Activated naive CD8-positive, alpha-beta T cell treated with anti-CD3 and anti-CD28 coated beads, Interleukin-2, amount 50 U/mL, for 24 hours (primary cell): ENCODE results near the gene NFE2L3.
A peak's percentile ranks its signal among the peaks of the same experiment; 100 is the strongest.
"Not testable (repeated sequence)": the region's sequence is repeated elsewhere in the genome, so short reads cannot be mapped to it uniquely, and the experiment has no call there.

ENCODE experiments used
- ATAC-seq: fragments of 150-1000 bp; cut with Tn5 transposase; one replicate; pipeline ENCODE4 v1.10.0; 2021
- DNase-seq: peaks from one replicate; pipeline ENCODE4 v3.0.0; 2021
- H3K27ac Mint-ChIP-seq: one replicate; pipeline ENCODE4 v1.8.0; 2021; ENCODE audit warnings: mild to moderate bottlenecking, mixed read lengths
- H3K27me3 Mint-ChIP-seq: one replicate; pipeline ENCODE4 v1.8.0; 2021; ENCODE audit warnings: mixed read lengths
- H3K36me3 Mint-ChIP-seq: one replicate; pipeline ENCODE4 v1.8.0; 2021; ENCODE audit warnings: low read depth, mixed read lengths
- H3K4me1 Mint-ChIP-seq: one replicate; pipeline ENCODE4 v1.8.0; 2021; ENCODE audit warnings: mixed read lengths
- H3K4me3 Mint-ChIP-seq: one replicate; pipeline ENCODE4 v1.8.0; 2021; ENCODE audit warnings: mild to moderate bottlenecking, moderate library complexity, mixed read lengths
- H3K9me3 Mint-ChIP-seq: one replicate; pipeline ENCODE4 v1.8.0; 2021; ENCODE audit warnings: mixed read lengths

The NFE2L3 gene

DNA sequence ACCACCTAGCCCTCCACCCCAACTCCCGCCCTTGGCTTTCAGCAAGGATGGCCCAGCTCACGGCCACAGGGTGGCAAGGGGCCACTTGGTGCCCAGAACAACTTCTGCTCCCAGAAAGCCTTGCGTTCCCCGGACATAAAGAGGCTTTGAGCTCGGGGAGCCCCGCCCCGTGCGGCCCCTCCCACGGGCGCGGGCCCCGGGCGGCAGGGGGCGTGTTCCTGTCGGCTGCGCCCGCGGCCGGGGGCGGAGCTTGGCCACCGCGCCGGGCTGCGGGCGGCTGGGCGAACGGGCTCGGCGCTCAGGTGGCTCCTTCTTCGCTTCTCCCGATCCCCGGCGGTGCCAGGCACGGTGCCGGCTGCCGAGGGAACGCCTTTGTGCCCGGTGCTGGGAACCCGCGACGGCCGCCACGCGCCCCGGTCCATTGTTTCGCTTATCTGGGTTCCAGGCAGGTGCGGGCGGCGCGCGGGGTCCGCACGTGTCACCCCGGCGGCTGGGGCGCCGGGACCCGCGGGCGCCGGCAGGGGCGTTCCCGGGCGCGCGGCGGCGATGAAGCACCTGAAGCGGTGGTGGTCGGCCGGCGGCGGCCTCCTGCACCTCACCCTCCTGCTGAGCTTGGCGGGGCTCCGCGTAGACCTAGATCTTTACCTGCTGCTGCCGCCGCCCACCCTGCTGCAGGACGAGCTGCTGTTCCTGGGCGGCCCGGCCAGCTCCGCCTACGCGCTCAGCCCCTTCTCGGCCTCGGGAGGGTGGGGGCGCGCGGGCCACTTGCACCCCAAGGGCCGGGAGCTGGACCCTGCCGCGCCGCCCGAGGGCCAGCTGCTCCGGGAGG is at the start of gene NFE2L3:
Gene NFE2L3 (plus strand): TSS at position 246 of the 829 bp plus-strand sequence. CDS start 301 bp downstream, at position 547.
- Mint-ChIP-seq H3K9me3 (no peaks in the 10 kb centered on the region), H3K27me3 (no peaks in the 10 kb centered on the region), H3K4me1 (peaks cover 53% of the 10 kb centered on the region), H3K27ac (peak within 1 kb of the TSS; percentile 99), H3K4me3 (peak within 1 kb of the TSS; percentile 97), H3K36me3 (peaks cover 18% of the 10 kb centered on the region)
- ATAC-seq, result peak; percentile 33
- peak; percentile 85 for DNase-seq

GRCh38 chr7:26103596-26103995 is 48.4 kb upstream of the NFE2L3 start:
- Mint-ChIP-seq H3K27me3 (no peaks in the 10 kb centered on the region), H3K36me3 (peaks cover 1% of the 10 kb centered on the region), H3K9me3 (no peaks in the 10 kb centered on the region), H3K4me3 (no peak overlapping the region), H3K4me1 (peaks cover 28% of the 10 kb centered on the region), H3K27ac (no peak overlapping the region)
- DNase-seq (no peak), ATAC-seq (no peak)

- Mint-ChIP-seq H3K9me3 (no peaks in the 10 kb centered on the region), H3K4me3 (no peak overlapping the region)
Observed at GRCh38 chr7:26105236-26105635, 46.8 kb upstream of the NFE2L3 start.

DNA sequence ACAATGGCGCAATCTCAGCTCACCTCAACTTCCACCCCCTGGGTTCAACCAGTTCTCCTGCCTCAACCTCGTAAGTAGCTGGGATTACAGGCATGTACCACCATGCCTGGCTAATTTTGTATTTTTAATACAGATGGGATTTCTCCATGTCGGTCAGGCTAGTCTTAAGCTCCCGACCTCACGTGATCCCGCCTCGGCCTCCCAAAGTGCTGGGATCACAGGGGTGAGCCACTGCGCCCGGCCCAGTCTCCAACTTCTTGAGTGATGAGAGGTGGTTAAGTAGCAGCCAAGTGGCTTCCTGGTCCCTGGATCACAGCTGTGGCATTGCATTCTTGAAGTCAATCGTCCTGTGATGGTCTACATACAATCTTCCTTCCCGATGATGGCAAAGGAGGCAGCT is 46.1 kb upstream of the NFE2L3 start:
- no peak for ATAC-seq
- Mint-ChIP-seq H3K4me3 (no peak overlapping the region), H3K27ac (no peak overlapping the region), H3K9me3 (no peaks in the 10 kb centered on the region), H3K27me3 (no peaks in the 10 kb centered on the region), H3K4me1 (peaks cover 19% of the 10 kb centered on the region), H3K36me3 (peaks cover 1% of the 10 kb centered on the region)
- no peak for DNase-seq

More at GRCh38 chr7:26105236-26105635, 46.8 kb upstream of the NFE2L3 start:
- DNase-seq, result no peak
- H3K36me3 Mint-ChIP-seq, result peaks cover 1% of the 10 kb centered on the region
- H3K27me3 Mint-ChIP-seq, result no peaks in the 10 kb centered on the region
- no peak for ATAC-seq
- no peak overlapping the region for H3K27ac Mint-ChIP-seq
- peaks cover 20% of the 10 kb centered on the region for H3K4me1 Mint-ChIP-seq

- no peak for ATAC-seq
- no peak overlapping the region for H3K27ac Mint-ChIP-seq
- H3K9me3 Mint-ChIP-seq, result no peaks in the 10 kb centered on the region
- H3K36me3 Mint-ChIP-seq, result no peaks in the 10 kb centered on the region
- no peak overlapping the region for H3K4me3 Mint-ChIP-seq
- peaks cover 6% of the 10 kb centered on the region for H3K4me1 Mint-ChIP-seq
- no peak for DNase-seq
- H3K27me3 Mint-ChIP-seq, result no peaks in the 10 kb centered on the region
Observed at GRCh38 chr7:26112203-26112740, 39.7 kb upstream of the NFE2L3 start.

- no peaks in the 10 kb centered on the region for H3K9me3 Mint-ChIP-seq
- H3K4me1 Mint-ChIP-seq, result peaks cover 6% of the 10 kb centered on the region
- H3K27me3 Mint-ChIP-seq, result no peaks in the 10 kb centered on the region
- ATAC-seq (no peak), DNase-seq (no peak)
- H3K36me3 Mint-ChIP-seq, result no peaks in the 10 kb centered on the region
- H3K4me3 Mint-ChIP-seq, result no peak overlapping the region
- H3K27ac Mint-ChIP-seq, result no peak overlapping the region
Observed at GRCh38 chr7:26115650-26116049, 36.3 kb upstream of the NFE2L3 start.

DNA sequence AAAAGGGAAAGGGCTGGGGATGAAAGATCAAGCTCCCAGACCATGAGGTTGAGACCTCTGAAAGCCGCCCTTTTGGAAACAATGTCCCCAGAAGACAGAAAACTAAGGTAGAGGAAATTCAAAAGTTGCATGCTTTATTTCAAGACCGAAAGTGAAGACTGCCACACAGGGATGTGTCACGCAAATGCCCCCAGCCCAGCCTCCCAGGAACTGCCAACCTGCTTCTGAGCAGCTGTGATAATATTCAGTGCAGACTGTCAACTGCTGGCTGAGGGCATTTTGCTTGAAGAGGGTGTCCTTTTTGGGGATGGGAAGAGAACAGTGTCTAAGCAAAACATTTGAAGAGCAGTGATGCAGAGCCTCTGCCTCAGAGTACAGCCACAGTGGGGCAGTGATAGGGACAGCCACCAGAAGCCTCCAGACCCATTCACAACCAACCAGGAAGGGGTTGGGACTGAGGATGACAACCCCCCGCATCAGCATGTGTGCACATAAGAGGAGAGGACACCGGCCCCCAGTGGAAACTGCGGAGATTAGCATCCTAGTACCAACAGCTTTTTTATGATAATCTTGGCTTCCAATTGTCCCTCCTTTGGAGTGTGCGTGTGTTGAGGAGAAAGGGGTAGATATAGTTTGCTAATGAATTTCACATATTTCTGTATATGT is 34.7 kb upstream of the NFE2L3 start:
- no peaks in the 10 kb centered on the region for H3K4me1 Mint-ChIP-seq
- no peak overlapping the region for H3K4me3 Mint-ChIP-seq
- DNase-seq, result no peak
- H3K9me3 Mint-ChIP-seq, result no peaks in the 10 kb centered on the region
- ATAC-seq, result no peak
- no peaks in the 10 kb centered on the region for H3K36me3 Mint-ChIP-seq
- H3K27me3 Mint-ChIP-seq, result no peaks in the 10 kb centered on the region
- no peak overlapping the region for H3K27ac Mint-ChIP-seq

GRCh38 chr7:26117970-26118369 is 34.0 kb upstream of the NFE2L3 start:
- Mint-ChIP-seq H3K27me3 (no peaks in the 10 kb centered on the region), H3K4me3 (no peak overlapping the region), H3K27ac (no peak overlapping the region), H3K9me3 (no peaks in the 10 kb centered on the region), H3K36me3 (no peaks in the 10 kb centered on the region), H3K4me1 (no peaks in the 10 kb centered on the region)
- DNase-seq, result no peak
- no peak for ATAC-seq

DNA sequence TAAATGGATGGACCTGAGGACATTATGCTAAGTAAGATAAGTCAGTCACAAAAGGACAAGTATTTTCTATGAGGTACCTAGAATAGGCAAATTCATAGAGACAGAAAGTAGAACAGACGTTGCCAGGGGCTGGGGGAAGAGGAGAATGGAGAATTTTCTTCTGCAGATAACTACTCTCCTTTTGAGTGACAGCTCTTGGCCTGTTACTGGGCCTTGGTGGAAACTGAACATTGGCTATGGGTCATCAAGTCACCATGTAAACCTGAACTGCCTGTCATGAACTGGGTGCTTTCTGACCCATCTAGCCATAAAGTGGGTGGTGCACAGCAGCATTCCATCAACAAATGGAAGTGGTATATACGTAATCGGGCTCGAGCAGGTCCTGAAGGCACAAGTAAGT is 29.3 kb upstream of the NFE2L3 start:
- Mint-ChIP-seq H3K4me1 (peaks cover 1% of the 10 kb centered on the region), H3K27me3 (no peaks in the 10 kb centered on the region), H3K9me3 (no peaks in the 10 kb centered on the region), H3K36me3 (no peaks in the 10 kb centered on the region), H3K27ac (no peak overlapping the region), H3K4me3 (no peak overlapping the region)
- DNase-seq, result no peak
- ATAC-seq, result no peak

DNA sequence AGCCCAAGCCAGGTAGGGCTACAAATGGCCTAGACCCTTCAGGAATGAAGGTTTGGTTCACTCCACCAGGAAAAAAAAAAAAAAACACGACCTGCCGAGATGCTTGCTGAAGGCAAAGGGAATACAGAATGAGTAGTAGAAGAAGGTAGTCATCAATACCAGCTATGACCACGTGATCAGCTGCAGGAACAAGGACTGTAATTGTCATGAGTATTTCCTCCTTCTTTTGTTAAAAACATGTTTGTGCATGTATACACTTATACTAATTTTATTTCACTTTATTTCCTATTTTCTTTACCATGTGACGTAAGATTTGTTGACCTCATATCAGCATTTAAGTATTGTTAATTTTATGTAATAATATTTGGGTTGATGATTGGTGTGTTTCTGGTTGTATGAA is 27.2 kb upstream of the NFE2L3 start:
- H3K9me3 Mint-ChIP-seq, H3K36me3 Mint-ChIP-seq, H3K4me1 Mint-ChIP-seq, H3K27ac Mint-ChIP-seq, H3K27me3 Mint-ChIP-seq, H3K4me3 Mint-ChIP-seq, ATAC-seq, DNase-seq: not testable (repeated sequence)

DNA sequence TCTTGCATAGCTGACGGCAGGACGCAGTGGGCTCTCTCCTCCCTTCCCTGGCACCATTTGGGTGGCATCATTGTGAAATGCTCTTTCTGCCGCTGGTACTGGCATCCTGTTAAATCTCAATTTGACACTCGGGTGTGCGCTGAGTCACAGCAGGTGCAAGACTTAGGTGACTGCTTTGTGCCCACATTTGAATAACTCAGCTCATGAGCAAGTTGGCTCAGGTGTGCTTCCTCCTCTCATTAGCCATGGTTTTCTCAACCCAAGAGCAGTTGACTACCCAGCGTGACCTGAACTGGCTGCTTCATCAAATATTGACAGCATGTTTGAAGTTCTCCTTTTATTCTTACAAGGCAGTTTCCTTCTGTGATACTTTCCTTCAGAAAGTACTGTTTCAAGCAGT is 24.6 kb upstream of the NFE2L3 start:
- Mint-ChIP-seq H3K27ac (no peak overlapping the region), H3K9me3 (no peaks in the 10 kb centered on the region), H3K27me3 (no peaks in the 10 kb centered on the region), H3K36me3 (peaks cover 2% of the 10 kb centered on the region), H3K4me1 (peaks cover 1% of the 10 kb centered on the region), H3K4me3 (no peak overlapping the region)
- no peak for DNase-seq
- ATAC-seq, result no peak

DNA sequence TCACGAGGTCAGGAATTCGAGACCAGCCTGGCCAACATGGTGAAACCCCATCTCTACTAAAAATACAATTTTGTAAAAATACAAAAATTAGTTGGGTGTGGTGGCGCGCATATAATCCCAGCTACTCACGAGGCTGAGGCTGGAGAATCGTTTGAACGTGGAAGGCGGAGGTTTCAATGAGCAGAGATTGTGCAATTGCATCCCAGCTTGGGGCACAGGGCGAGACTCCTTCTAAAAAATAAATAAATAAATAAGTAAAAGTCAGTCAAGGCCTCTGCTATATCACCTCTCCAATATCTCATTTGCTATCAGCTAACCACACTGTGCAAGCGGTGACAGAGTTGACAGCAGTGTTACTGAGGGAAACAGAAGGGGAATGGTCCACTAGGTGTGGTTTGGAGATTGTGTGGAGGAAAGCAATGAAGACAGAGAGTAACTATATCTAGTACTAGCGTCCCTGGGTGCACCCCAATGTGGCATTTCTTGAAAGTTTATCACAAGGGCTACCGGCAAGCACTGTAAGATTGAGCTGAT is 20.9 kb upstream of the NFE2L3 start:
- Mint-ChIP-seq H3K9me3 (no peaks in the 10 kb centered on the region), H3K4me3 (no peak overlapping the region), H3K4me1 (no peaks in the 10 kb centered on the region), H3K36me3 (peaks cover 2% of the 10 kb centered on the region), H3K27ac (no peak overlapping the region), H3K27me3 (no peaks in the 10 kb centered on the region)
- ATAC-seq (no peak), DNase-seq (no peak)

DNA sequence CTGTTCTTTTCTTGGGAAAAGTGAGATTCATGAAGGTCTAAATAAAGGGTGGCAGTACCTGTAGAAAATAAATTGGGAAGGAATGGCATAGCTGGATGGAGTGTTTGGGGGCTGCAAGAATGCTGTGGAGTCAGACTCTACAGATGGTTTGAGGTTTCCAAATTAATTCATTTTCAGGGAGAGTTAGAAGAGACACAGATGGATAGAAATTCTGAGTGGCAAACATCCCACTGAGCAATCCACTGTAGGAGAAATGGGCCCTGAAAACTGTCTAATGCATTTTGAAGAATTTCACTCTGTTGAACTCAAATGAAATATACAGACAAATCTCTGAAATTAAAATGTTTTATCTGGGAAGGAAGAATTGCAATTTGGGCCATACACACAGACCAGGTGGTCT is 16.9 kb upstream of the NFE2L3 start:
- no peak overlapping the region for H3K4me3 Mint-ChIP-seq
- DNase-seq, result no peak
- no peak for ATAC-seq
- no peaks in the 10 kb centered on the region for H3K27me3 Mint-ChIP-seq
- H3K4me1 Mint-ChIP-seq, result no peaks in the 10 kb centered on the region
- no peaks in the 10 kb centered on the region for H3K9me3 Mint-ChIP-seq
- no peak overlapping the region for H3K27ac Mint-ChIP-seq
- H3K36me3 Mint-ChIP-seq, result peaks cover 2% of the 10 kb centered on the region

DNA sequence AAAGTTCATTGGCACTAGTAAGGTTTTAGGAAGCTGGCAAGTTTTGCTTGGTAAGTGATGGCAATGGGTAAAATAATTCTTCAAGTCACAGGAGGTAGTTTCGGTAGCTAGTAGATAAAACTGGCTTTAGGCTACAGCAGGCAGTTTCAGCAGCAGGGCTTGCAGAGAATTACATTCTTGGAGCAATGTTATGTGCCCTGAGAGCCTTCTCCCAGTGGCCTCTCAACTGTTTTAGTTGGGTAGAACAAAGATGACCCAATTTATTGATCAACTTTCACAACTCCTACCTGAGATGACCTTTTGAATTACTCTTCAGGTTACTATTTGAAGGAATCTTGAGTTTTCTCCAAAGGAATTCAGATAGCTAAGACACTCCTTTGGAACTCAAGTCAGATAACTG is 16.4 kb upstream of the NFE2L3 start:
- Mint-ChIP-seq H3K27ac (no peak overlapping the region), H3K4me3 (no peak overlapping the region), H3K4me1 (no peaks in the 10 kb centered on the region), H3K36me3 (peaks cover 2% of the 10 kb centered on the region), H3K27me3 (no peaks in the 10 kb centered on the region), H3K9me3 (no peaks in the 10 kb centered on the region)
- DNase-seq, result no peak
- no peak for ATAC-seq

DNA sequence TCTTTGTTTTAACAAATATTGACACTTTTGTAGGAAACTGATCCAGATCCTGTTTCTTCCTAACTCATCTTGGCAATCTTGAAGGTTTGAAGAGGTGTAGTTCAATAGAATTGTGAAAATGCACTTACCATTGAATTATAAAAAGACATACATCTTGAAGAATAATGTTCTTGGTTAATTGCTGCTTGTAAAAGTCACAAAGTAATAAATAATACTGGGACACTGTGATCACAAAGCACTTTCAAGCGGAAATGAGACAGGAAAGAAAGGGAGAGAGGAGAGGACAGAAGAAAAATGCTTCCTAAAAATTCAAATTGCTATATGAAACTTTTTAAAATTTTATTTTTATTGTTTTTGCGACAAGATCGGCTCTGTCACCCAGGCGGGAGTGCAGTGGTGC is 15.2 kb upstream of the NFE2L3 start:
- Mint-ChIP-seq H3K4me3 (no peak overlapping the region), H3K9me3 (no peaks in the 10 kb centered on the region), H3K4me1 (no peaks in the 10 kb centered on the region), H3K36me3 (no peaks in the 10 kb centered on the region), H3K27me3 (no peaks in the 10 kb centered on the region), H3K27ac (no peak overlapping the region)
- ATAC-seq (no peak), DNase-seq (no peak)
